Endometrium (tissue), 2 donors: Measurements from ENCODE around the gene SORCS2.

Source experiments
- FAIRE-seq: peaks from 2 replicates; lab custom pipeline; 2012; peaks lifted over from hg19 to GRCh38; lab: Jason Lieb, UNC
- donor health status: control.
- donor health status: control.

The SORCS2 gene

GRCh38 chr4:7712021-7712671 lies 519.8 kb downstream of the SORCS2 start:
- no peak for FAIRE-seq

GRCh38 chr4:7713757-7714156 lies 521.4 kb downstream of the SORCS2 start:
- FAIRE-seq, result no peak

GRCh38 chr4:7714176-7714575 lies 521.8 kb downstream of the SORCS2 start:
- FAIRE-seq, result no peak

DNA sequence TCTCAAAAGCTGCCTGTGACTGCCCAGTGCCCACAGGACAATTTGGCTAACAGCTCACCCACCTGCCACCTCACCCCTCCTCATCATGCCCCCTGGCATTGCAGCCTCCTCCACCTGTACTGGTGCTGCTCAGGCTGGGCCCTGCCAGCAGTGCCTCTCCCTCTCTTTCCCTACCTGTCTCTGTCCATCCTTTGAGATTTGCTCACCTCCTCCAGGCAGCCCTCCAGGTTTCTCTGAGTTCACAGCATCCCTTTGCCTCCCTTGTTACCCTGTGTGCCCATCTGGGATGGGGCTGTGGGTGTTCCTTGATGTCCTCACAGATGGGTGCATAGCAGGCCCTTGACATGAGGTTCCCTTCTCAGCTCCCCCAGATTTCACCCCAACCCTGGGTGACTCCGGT lies 522.4 kb downstream of the SORCS2 start:
- no peak for FAIRE-seq

- no peak for FAIRE-seq
Observed at GRCh38 chr4:7715271-7716009, 523.1 kb downstream of the SORCS2 start.

- no peak for FAIRE-seq
Observed at GRCh38 chr4:7716010-7716721, 523.8 kb downstream of the SORCS2 start.

DNA sequence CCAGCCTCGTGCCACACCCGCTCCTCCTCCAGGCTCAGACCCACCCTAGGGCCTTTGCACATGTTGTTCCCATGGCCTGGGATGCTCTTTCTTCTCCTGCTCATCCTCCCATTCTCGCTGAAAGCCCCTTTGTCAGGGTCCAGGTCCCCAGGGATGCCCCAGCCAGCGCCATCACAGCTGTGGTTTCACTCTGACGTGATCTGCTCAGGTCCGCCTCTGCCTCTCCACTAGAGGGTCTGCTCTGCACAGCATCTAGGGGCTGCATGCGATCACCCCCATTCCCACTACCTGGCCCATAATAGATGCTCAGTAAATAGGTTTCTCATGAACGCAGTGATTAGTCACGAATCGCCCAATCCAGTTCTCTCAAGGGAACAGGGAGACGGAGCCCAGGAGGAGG lies 524.8 kb downstream of the SORCS2 start:
- FAIRE-seq, result no peak

DNA sequence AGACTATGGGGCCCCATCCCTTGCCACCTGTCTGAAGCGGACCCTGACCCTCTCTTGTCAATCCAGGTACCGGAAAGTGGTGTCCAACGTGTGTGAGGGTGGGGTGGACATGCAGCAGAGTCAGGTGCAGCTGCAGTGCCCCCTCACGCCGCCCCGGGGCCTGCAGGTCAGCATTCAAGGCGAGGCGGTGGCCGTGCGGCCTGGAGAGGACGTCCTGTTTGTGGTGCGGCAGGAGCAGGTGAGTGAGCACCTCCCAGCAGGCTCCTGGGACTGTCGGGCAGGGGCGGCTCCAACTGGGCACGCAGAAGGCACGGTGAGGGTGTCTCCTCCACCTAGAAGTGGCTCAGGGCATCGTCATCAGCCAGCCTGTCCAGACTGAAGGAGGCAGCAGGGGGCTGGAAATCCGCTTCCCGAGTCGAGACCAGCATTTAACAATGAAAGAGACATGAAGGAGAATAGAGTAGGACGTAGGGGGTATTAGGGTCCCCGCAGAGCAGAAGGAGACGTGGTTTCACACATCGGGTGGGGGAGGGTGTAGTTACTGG lies 525.7 kb downstream of the SORCS2 start:
- FAIRE-seq, result no peak

- no peak for FAIRE-seq
Observed at GRCh38 chr4:7719354-7720174, 527.2 kb downstream of the SORCS2 start.

- no peak for FAIRE-seq
Observed at GRCh38 chr4:7721984-7722551, 529.7 kb downstream of the SORCS2 start.

GRCh38 chr4:7722766-7723387 lies 530.5 kb downstream of the SORCS2 start:
- no peak for FAIRE-seq

DNA sequence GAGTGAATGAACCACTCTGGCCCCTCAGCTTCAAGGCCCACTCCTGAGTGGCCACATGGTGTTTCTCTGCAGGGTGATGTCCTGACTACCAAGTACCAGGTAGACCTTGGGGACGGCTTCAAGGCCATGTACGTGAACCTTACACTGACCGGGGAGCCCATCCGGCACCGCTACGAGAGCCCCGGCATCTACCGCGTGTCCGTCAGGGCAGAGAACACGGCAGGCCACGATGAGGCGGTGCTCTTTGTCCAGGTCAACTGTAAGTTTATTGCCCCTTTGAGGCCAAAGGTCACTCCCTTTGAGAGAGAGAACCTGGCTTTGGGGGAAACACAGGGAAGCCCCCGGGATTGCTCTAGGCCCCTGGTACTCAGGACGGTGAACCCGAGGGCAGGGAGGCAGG lies 531.3 kb downstream of the SORCS2 start:
- FAIRE-seq, result no peak

- no peak for FAIRE-seq
Observed at GRCh38 chr4:7725951-7726350, 533.6 kb downstream of the SORCS2 start.

- no peak for FAIRE-seq
Observed at GRCh38 chr4:7726665-7727413, 534.5 kb downstream of the SORCS2 start.

GRCh38 chr4:7727749-7728148 lies 535.4 kb downstream of the SORCS2 start:
- FAIRE-seq, result no peak

GRCh38 chr4:7731437-7731836 lies 539.1 kb downstream of the SORCS2 start:
- no peak for FAIRE-seq

- no peak for FAIRE-seq
Observed at GRCh38 chr4:7732263-7732662, 539.9 kb downstream of the SORCS2 start.

DNA sequence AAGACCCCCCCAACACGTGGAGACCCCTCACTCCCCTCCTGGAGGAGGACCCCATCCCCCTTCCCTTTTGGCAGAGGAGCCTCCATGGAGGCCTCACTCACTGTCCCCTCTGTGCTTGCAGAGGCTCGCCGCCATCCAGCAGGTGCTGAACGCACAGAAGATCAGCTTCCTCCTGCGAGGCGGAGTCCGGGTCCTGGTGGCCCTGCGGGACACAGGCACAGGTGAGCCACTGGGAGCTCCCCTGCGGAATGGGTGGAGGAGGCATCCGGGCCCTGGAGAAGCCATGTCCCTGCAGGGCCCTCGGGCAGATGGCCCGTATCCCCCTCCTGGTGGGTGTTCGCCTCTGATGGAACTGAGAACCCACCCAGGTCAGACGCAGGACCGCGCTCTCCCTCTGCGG lies 540.9 kb downstream of the SORCS2 start:
- FAIRE-seq, result no peak

GRCh38 chr4:7733801-7734650 lies 541.7 kb downstream of the SORCS2 start:
- no peak for FAIRE-seq
